Astrocyte (in vitro differentiated cells and primary cell): ENCODE measurements around the gene SNAI3.

Experiments
- EZH2 ChIP-seq: IDR thresholded peaks from 2 replicates; pipeline ENCODE4 v1.6.1; 2012; ENCODE audit warnings: mild to moderate bottlenecking, low read length, inconsistent platforms; ENCODE audit not compliant: insufficient read depth
- TF ChIP-seq, protein P1 (sequence below): IDR thresholded peaks from 2 replicates; pipeline ENCODE4 v1.5.1; 2011; ENCODE audit warnings: low read depth, mild to moderate bottlenecking, inconsistent platforms, low read length, moderate library complexity; ENCODE audit not compliant: insufficient read depth

DNA sequence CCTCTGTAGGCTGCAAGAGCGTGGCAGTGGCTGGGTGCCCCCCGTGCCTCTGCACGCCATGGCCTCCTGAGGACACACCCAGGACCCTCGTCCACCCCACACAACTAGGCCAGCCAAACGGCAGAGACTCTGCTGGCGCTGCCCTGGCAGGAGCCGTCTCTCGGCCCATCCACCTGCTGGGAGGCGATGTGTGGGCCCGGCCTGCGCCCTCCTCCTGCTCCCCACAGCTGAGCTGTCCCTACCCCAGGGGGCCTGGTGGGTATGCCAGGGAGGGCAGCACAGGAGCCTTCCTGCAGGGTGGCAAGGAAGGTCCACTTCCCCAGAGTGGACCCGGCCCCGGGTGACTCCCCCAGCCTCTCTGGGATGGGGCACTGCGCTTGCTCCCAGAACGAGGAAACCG is 12.9 kb upstream of the SNAI3 start:
- TF ChIP-seq, protein P1, sequence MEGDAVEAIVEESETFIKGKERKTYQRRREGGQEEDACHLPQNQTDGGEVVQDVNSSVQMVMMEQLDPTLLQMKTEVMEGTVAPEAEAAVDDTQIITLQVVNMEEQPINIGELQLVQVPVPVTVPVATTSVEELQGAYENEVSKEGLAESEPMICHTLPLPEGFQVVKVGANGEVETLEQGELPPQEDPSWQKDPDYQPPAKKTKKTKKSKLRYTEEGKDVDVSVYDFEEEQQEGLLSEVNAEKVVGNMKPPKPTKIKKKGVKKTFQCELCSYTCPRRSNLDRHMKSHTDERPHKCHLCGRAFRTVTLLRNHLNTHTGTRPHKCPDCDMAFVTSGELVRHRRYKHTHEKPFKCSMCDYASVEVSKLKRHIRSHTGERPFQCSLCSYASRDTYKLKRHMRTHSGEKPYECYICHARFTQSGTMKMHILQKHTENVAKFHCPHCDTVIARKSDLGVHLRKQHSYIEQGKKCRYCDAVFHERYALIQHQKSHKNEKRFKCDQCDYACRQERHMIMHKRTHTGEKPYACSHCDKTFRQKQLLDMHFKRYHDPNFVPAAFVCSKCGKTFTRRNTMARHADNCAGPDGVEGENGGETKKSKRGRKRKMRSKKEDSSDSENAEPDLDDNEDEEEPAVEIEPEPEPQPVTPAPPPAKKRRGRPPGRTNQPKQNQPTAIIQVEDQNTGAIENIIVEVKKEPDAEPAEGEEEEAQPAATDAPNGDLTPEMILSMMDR: no peak
- no peak for TF ChIP-seq EZH2
